HepG2 (cell line): Measurements from ENCODE around the gene MARCHF9. TPM values are rescaled to one million over a fixed set of nuclear protein-coding genes. Genes with fewer than 3 reads are reported as not detected.

Experiments
- CEBPB ChIP-seq: IDR thresholded peaks from 2 replicates; pipeline ENCODE4 v1.6.1; 2011; ENCODE audit warnings: low read depth, low read length, improper control_type of control experiment, borderline replicate concordance
- CEBPG ChIP-seq: IDR thresholded peaks from 2 replicates; pipeline ENCODE4 v1.6.1; 2016
- FOXA1 ChIP-seq, 2 experiments: fragments of 450-650 bp in 1 of 2; sonication (generic) in 1 of 2; formaldehyde crosslinking in 1 of 2; IDR thresholded peaks; 2 replicates each; pipeline versions ENCODE4 v1.4.0 to v1.6.1; 2016 to 2020; ENCODE audit warnings: missing genetic modification reagents in 1 of 2
- LCORL ChIP-seq, 2 experiments: fragments of 450-650 bp in 1 of 2; sonication (generic) in 1 of 2; formaldehyde crosslinking in 1 of 2; IDR thresholded peaks; 2 replicates each; pipeline versions ENCODE4 v1.5.0 to v1.6.1; 2017 to 2020; ENCODE audit warnings: antibody characterized with exemption in 1 of 2, missing genetic modification reagents in 1 of 2
- NR0B2 ChIP-seq: sonication (generic); formaldehyde crosslinking; IDR thresholded peaks from 2 replicates; pipeline ENCODE4 v1.4.0; 2020; ENCODE audit warnings: mild to moderate bottlenecking, missing genetic modification reagents
- PATZ1 ChIP-seq: sonication (generic); formaldehyde crosslinking; IDR thresholded peaks from 2 replicates; pipeline ENCODE4 v1.4.0; 2020; ENCODE audit warnings: missing genetic modification reagents
- SAP130 ChIP-seq: IDR thresholded peaks from 2 replicates; pipeline ENCODE4 v1.6.1; 2016; ENCODE audit warnings: low read depth
- SRSF1 ChIP-seq: fragments of 200-400 bp; formaldehyde crosslinking; optimal IDR thresholded peaks from 2 replicates; pipeline ENCODE3; 2017; ENCODE audit warnings: mild to moderate bottlenecking, low read depth, low read length, moderate library complexity
- STAG1 ChIP-seq: sonication (generic); formaldehyde crosslinking; IDR thresholded peaks from 2 replicates; pipeline ENCODE4 v1.4.0; 2020; ENCODE audit warnings: missing genetic modification reagents
- ZFX ChIP-seq: sonication (generic); formaldehyde crosslinking; IDR thresholded peaks from 2 replicates; pipeline ENCODE4 v1.4.0; 2020; ENCODE audit warnings: mild to moderate bottlenecking, low read depth, missing genetic modification reagents, moderate library complexity
- ZNF3 ChIP-seq: IDR thresholded peaks from 2 replicates; pipeline ENCODE4 v1.7.0; 2017; ENCODE audit warnings: inconsistent platforms
- ZNF326 ChIP-seq: sonication (generic); formaldehyde crosslinking; IDR thresholded peaks from 2 replicates; pipeline ENCODE4 v1.4.0; 2020; ENCODE audit warnings: missing genetic modification reagents, borderline replicate concordance
- ZNF331 ChIP-seq: sonication (generic); formaldehyde crosslinking; IDR thresholded peaks from 2 replicates; pipeline ENCODE4 v1.4.0; 2020; ENCODE audit warnings: missing genetic modification reagents
- ZNF761 ChIP-seq: sonication (generic); formaldehyde crosslinking; conservative IDR thresholded peaks from 2 replicates; pipeline ENCODE4 v1.4.0; 2020; ENCODE audit warnings: mild to moderate bottlenecking, missing genetic modification reagents
- ZNF772 ChIP-seq: sonication (generic); formaldehyde crosslinking; IDR thresholded peaks from 2 replicates; pipeline ENCODE4 v1.5.0; 2020; ENCODE audit warnings: mild to moderate bottlenecking, missing genetic modification reagents
- ZNF790 ChIP-seq: sonication (generic); formaldehyde crosslinking; IDR thresholded peaks from 2 replicates; pipeline ENCODE4 v1.8.0; 2022; ENCODE audit warnings: missing genetic modification reagents, mild to moderate bottlenecking, borderline replicate concordance
- ZNF792 ChIP-seq: IDR thresholded peaks from 2 replicates; pipeline ENCODE4 v1.6.1; 2016
- ZSCAN12 ChIP-seq: sonication (generic); formaldehyde crosslinking; IDR thresholded peaks from 2 replicates; pipeline ENCODE4 v1.9.0; 2021; ENCODE audit warnings: mild to moderate bottlenecking, missing genetic modification reagents
- polyA plus RNA-seq, 8 experiments: library from polyadenylated mRNA; depleted of rRNA in 3 of 8; stranded (reverse) in 7 of 8; unstranded in 1 of 8; fragments of >200 nt; fragmentation: Illumina TruSeq in 4 of 8; extraction: Trizol in 4 of 8; gene quantifications; 2 replicates each; pipeline versions ENCODE4 v1.2.1 to v1.2.3, GENCODE V29; 2011 to 2016; ENCODE audit warnings: low read depth in 4 of 8, missing spikeins in 1 of 8, mixed read lengths in 1 of 8; ENCODE audit not compliant: insufficient read depth in 1 of 8
- total RNA-seq, 5 experiments: library from RNA; depleted of rRNA; stranded (reverse); fragments of >200 nt; fragmentation: Illumina TruSeq; extraction: Trizol; gene quantifications; 2 replicates each; pipeline ENCODE4 v1.2.3, GENCODE V29; 2016; ENCODE audit warnings: low read depth in 1 of 5
- TF ChIP-seq, protein P1 (sequence below): sonication (generic); formaldehyde crosslinking; IDR thresholded peaks from 2 replicates; pipeline ENCODE4 v1.5.0; 2020; ENCODE audit warnings: missing genetic modification reagents
- TF ChIP-seq, protein P2 (sequence below): sonication (generic); formaldehyde crosslinking; IDR thresholded peaks from 2 replicates; pipeline ENCODE4 v1.5.1; 2020; ENCODE audit warnings: mild to moderate bottlenecking, missing genetic modification reagents, moderate library complexity

MARCHF9 gene
- total and polyA plus RNA-seq, 2 of the 13 experiments (the other 11 are each of a cell fraction or from before 2014, with no cell fraction given), result 5.7 to 9.6 TPM

- TF ChIP-seq, protein P1, sequence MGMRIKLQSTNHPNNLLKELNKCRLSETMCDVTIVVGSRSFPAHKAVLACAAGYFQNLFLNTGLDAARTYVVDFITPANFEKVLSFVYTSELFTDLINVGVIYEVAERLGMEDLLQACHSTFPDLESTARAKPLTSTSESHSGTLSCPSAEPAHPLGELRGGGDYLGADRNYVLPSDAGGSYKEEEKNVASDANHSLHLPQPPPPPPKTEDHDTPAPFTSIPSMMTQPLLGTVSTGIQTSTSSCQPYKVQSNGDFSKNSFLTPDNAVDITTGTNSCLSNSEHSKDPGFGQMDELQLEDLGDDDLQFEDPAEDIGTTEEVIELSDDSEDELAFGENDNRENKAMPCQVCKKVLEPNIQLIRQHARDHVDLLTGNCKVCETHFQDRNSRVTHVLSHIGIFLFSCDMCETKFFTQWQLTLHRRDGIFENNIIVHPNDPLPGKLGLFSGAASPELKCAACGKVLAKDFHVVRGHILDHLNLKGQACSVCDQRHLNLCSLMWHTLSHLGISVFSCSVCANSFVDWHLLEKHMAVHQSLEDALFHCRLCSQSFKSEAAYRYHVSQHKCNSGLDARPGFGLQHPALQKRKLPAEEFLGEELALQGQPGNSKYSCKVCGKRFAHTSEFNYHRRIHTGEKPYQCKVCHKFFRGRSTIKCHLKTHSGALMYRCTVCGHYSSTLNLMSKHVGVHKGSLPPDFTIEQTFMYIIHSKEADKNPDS, result no peak
- no peak for TF ChIP-seq ZSCAN12 (CRISPR knock-in tag)
- no peak for TF ChIP-seq CEBPB
- peak; percentile 66 for TF ChIP-seq STAG1
- TF ChIP-seq, protein P2, sequence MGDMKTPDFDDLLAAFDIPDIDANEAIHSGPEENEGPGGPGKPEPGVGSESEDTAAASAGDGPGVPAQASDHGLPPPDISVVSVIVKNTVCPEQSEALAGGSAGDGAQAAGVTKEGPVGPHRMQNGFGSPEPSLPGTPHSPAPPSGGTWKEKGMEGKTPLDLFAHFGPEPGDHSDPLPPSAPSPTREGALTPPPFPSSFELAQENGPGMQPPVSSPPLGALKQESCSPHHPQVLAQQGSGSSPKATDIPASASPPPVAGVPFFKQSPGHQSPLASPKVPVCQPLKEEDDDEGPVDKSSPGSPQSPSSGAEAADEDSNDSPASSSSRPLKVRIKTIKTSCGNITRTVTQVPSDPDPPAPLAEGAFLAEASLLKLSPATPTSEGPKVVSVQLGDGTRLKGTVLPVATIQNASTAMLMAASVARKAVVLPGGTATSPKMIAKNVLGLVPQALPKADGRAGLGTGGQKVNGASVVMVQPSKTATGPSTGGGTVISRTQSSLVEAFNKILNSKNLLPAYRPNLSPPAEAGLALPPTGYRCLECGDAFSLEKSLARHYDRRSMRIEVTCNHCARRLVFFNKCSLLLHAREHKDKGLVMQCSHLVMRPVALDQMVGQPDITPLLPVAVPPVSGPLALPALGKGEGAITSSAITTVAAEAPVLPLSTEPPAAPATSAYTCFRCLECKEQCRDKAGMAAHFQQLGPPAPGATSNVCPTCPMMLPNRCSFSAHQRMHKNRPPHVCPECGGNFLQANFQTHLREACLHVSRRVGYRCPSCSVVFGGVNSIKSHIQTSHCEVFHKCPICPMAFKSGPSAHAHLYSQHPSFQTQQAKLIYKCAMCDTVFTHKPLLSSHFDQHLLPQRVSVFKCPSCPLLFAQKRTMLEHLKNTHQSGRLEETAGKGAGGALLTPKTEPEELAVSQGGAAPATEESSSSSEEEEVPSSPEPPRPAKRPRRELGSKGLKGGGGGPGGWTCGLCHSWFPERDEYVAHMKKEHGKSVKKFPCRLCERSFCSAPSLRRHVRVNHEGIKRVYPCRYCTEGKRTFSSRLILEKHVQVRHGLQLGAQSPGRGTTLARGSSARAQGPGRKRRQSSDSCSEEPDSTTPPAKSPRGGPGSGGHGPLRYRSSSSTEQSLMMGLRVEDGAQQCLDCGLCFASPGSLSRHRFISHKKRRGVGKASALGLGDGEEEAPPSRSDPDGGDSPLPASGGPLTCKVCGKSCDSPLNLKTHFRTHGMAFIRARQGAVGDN (CRISPR knock-in tag), result peak; percentile 55
- TF ChIP-seq ZNF326, result no peak
- peak; percentile 17; the same call in 1 of the 2 replicates for TF ChIP-seq ZFX (CRISPR knock-in tag)
- TF ChIP-seq ZNF331, result no peak
- TF ChIP-seq ZNF772 (CRISPR knock-in tag), result 0 out of 2 replicates have a peak, but pooled peaks have one; percentile 39
- TF ChIP-seq ZNF761, result 0 out of 2 replicates have a peak, but pooled peaks have one; percentile 29
- TF ChIP-seq ZNF792 (CRISPR knock-in tag), result no peak
- TF ChIP-seq SAP130 (CRISPR knock-in tag), result peak; percentile 48; the same call in 1 of the 2 replicates
- no peak for TF ChIP-seq LCORL (IDR thresholded peaks at IDR 0.05)
- TF ChIP-seq LCORL (CRISPR knock-in tag; IDR thresholded peaks at IDR 0.05), result peak; percentile 58; the same call in 1 of the 2 replicates
- TF ChIP-seq SRSF1, result no peak
- TF ChIP-seq NR0B2 (CRISPR knock-in tag), result no peak
- no peak for TF ChIP-seq CEBPG
- TF ChIP-seq ZNF790 (CRISPR knock-in tag), result no peak
- no peak for TF ChIP-seq ZNF3 (CRISPR knock-in tag)
- no peak for TF ChIP-seq FOXA1 (IDR thresholded peaks at IDR 0.05)
- no peak for TF ChIP-seq FOXA1 (CRISPR knock-in tag; IDR thresholded peaks at IDR 0.05)
- TF ChIP-seq PATZ1 (CRISPR knock-in tag), result peak; percentile 50
Observed at GRCh38 chr12:57735952-57736740, 18.8 kb upstream of the MARCHF9 start (continued).
